ENCODE results near the gene GDPD4.

DNA sequence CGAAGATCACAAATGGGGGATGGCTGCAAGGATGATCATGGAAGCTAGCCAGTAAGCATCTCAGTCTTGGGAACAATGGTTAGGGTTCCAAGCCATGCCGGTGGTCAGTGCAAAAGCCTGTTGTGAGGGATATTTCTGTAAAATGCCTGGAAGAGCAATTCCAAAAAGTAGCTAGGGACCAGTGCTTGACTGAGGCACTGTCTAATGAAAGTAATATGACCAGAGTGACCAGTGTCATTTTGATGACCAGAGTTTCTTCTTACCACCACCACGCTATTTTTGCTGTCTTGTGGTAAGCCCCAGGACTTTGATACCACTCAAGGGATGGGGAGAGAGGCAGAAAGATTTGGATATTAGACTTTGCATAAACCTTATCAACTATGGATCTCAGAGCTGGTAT, 18.4 kb downstream of the GDPD4 start:
- TF ChIP-seq CTCF (IDR thresholded peaks at IDR 0.05) (no peak), POLR2A (IDR thresholded peaks at IDR 0.05; ENCODE audit: low read depth) (no peak)

All from esophagus muscularis mucosa (tissue), 3 donors.